Calu3 (cell line): ENCODE data around the gene PAX2. TPM values are rescaled to one million over a fixed set of nuclear protein-coding genes. Genes with fewer than 3 reads are reported as not detected.
"Not testable (repeated sequence)": the region's sequence is repeated elsewhere in the genome, so short reads cannot be mapped to it uniquely, and the experiment has no call there.

ENCODE experiments used
- Bru-seq: library from RNA; stranded (reverse); fragments of 400-500 nt; gene quantifications from one replicate; lab custom pipeline; 2021; lab: Mats Ljungman, UMichigan
- BruChase-seq, 2 experiments: library from RNA; stranded (reverse); fragments of 400-500 nt; gene quantifications; one replicate each; lab custom pipeline; 2021; lab: Mats Ljungman, UMichigan
- BruUV-seq: library from RNA; stranded (reverse); fragments of 400-500 nt; replicated peaks from 2 replicates; lab custom pipeline; 2021; lab: Mats Ljungman, UMichigan
- CTCF ChIA-PET: fragments of 300-600 bp; sonication (Branson Sonifier 250); formaldehyde crosslinking; loops from one replicate; lab custom pipeline; 2022; ENCODE audit warnings: antibody characterized with exemption; lab: Charles Lee
- DNase-seq: peaks from one replicate; pipeline ENCODE4 v3.0.0; 2022
- H3K27ac Mint-ChIP-seq: one replicate; pipeline ENCODE4 v1.8.0; 2022; ENCODE audit warnings: mixed read lengths; ENCODE audit not compliant: unreplicated experiment
- H3K27me3 Mint-ChIP-seq: one replicate; pipeline ENCODE4 v1.8.0; 2022; ENCODE audit warnings: mixed read lengths; ENCODE audit not compliant: unreplicated experiment
- H3K36me3 Mint-ChIP-seq: one replicate; pipeline ENCODE4 v1.8.0; 2022; ENCODE audit warnings: mild to moderate bottlenecking, moderate library complexity, mixed read lengths; ENCODE audit not compliant: insufficient read depth, unreplicated experiment
- H3K4me1 Mint-ChIP-seq: one replicate; pipeline ENCODE4 v1.8.0; 2022; ENCODE audit warnings: mild to moderate bottlenecking, low read depth, mixed read lengths; ENCODE audit not compliant: unreplicated experiment
- H3K4me3 Mint-ChIP-seq: one replicate; pipeline ENCODE4 v1.8.0; 2022; ENCODE audit warnings: mild to moderate bottlenecking, low read depth, moderate library complexity, mixed read lengths; ENCODE audit not compliant: unreplicated experiment
- H3K9me3 Mint-ChIP-seq: one replicate; pipeline ENCODE4 v1.8.0; 2022; ENCODE audit warnings: low read depth, mixed read lengths; ENCODE audit not compliant: unreplicated experiment
- CTCF ChIP-seq: fragments of 200-600 bp; IDR thresholded peaks from one replicate; pipeline ENCODE4 v1.8.0; 2022; ENCODE audit warnings: antibody characterized with exemption; ENCODE audit not compliant: unreplicated experiment
- intact Hi-C: fragments of 100-400 bp; cut with micrococcal nuclease; formaldehyde crosslinking; loops from one replicate; pipeline ENCODE4 v1.10.0; 2022; ENCODE audit not compliant: unreplicated experiment
- long read RNA-seq: library from polyadenylated mRNA; stranded (forward); transcript quantifications from one replicate; pipeline ENCODE4 v2.0.0, GENCODE V29; 2022
- total RNA-seq: library from RNA; stranded (reverse); gene quantifications from 2 replicates; pipeline ENCODE4 v1.2.3, GENCODE V29; 2022

PAX2 gene
- total RNA-seq (not detected in 2 replicates), Bru-seq, nascent RNA (not detected), BruChase-seq, experiment 1, labeled RNA remaining after a 6-hour chase (percentile 1 among the genes with signal in this experiment), BruChase-seq, experiment 2, labeled RNA remaining after a 2-hour chase (percentile 3 among the genes with signal in this experiment)
- long read RNA-seq: 0 reads

GRCh38 chr10:100744987-100745881 is at the start of gene PAX2:
Gene PAX2 (plus strand): TSS chr10:100745582. CDS start chr10:100746261, 679 bp downstream.
- Mint-ChIP-seq H3K4me1 (peaks cover 16% of the 10 kb centered on the region), H3K9me3 (no peaks in the 10 kb centered on the region), H3K4me3 (peak within 1 kb of the TSS; percentile 48), H3K36me3 (no peaks in the 10 kb centered on the region), H3K27ac (peak within 1 kb of the TSS; percentile 2), H3K27me3 (peaks cover 92% of the 10 kb centered on the region)
- no peak for TF ChIP-seq CTCF
- CTCF ChIA-PET: interaction anchor here (0.5 to 0.6 kb wide), 3 partner anchors 8 to 443 kb away, joined by 3 to 5 read pairs (median 4); no protein-coding TSS in a partner anchor
- no peak for DNase-seq
- no TSS peak for BruUV-seq
- intact Hi-C loops: loop anchor here (10.0 kb wide), 1 partner anchor 70 kb away; no protein-coding TSS in a partner anchor

GRCh38 chr10:100696477-100696901 is 48.9 kb upstream of the PAX2 start:
- Mint-ChIP-seq H3K9me3 (no peaks in the 10 kb centered on the region), H3K4me1 (peaks cover 11% of the 10 kb centered on the region), H3K27me3 (peaks cover 14% of the 10 kb centered on the region), H3K4me3 (no peak overlapping the region), H3K36me3 (no peaks in the 10 kb centered on the region), H3K27ac (no peak overlapping the region)
- CTCF ChIA-PET: no interaction called here
- BruUV-seq: no TSS peak
- intact Hi-C loops: no loop called here
- no peak for TF ChIP-seq CTCF
- no peak for DNase-seq

- Mint-ChIP-seq H3K27me3 (peaks cover 8% of the 10 kb centered on the region), H3K36me3 (no peaks in the 10 kb centered on the region), H3K4me1 (peaks cover 11% of the 10 kb centered on the region), H3K4me3 (no peak overlapping the region), H3K27ac (no peak overlapping the region), H3K9me3 (no peaks in the 10 kb centered on the region)
- no peak for TF ChIP-seq CTCF
- intact Hi-C loops: no loop called here
- peak; percentile 22 for DNase-seq
- no TSS peak for BruUV-seq
- CTCF ChIA-PET: no interaction called here
Observed at GRCh38 chr10:100697070-100697469, 48.3 kb upstream of the PAX2 start.

- BruUV-seq: no TSS peak
- CTCF ChIA-PET: no interaction called here
- DNase-seq: no peak
- Mint-ChIP-seq H3K4me3 (no peak overlapping the region), H3K9me3 (no peaks in the 10 kb centered on the region), H3K4me1 (peaks cover 11% of the 10 kb centered on the region), H3K27me3 (peaks cover 3% of the 10 kb centered on the region), H3K27ac (no peak overlapping the region), H3K36me3 (no peaks in the 10 kb centered on the region)
- intact Hi-C loops: no loop called here
- no peak for TF ChIP-seq CTCF
Observed at GRCh38 chr10:100697631-100698030, 47.8 kb upstream of the PAX2 start.

- peaks cover 25% of the 10 kb centered on the region for H3K27me3 Mint-ChIP-seq
- CTCF ChIA-PET, DNase-seq, H3K9me3 Mint-ChIP-seq, intact Hi-C loops, BruUV-seq, H3K4me1 Mint-ChIP-seq, H3K4me3 Mint-ChIP-seq, H3K27ac Mint-ChIP-seq, H3K36me3 Mint-ChIP-seq: not testable (repeated sequence)
Observed at GRCh38 chr10:100701704-100702103, 43.7 kb upstream of the PAX2 start.
